H9 (cell line): Measurements from ENCODE around the gene BTBD7. TPM values are rescaled to one million over a fixed set of nuclear protein-coding genes. Genes with fewer than 3 reads are reported as not detected.

Experiments used
- DNase-seq: peaks from one replicate; pipeline ENCODE4 v3.0.0-alpha.2; 2017
- H2AFZ ChIP-seq: one replicate; pipeline ENCODE4 v1.6.1; 2013; ENCODE audit warnings: mild to moderate bottlenecking, low read length, control low read depth, moderate library complexity
- H2AK5ac ChIP-seq: 2 replicates; pipeline ENCODE4 v1.6.1; 2013; ENCODE audit warnings: low read length, control low read depth, mixed read lengths; ENCODE audit not compliant: insufficient read length
- H2BK120ac ChIP-seq: one replicate; pipeline ENCODE4 v1.6.1; 2013; ENCODE audit warnings: low read depth, mild to moderate bottlenecking, low read length, control low read depth, inconsistent platforms; ENCODE audit not compliant: poor library complexity, severe bottlenecking
- H2BK12ac ChIP-seq: 2 replicates; pipeline ENCODE4 v1.6.1; 2013; ENCODE audit warnings: low read length, control low read depth, mixed read lengths, low read depth; ENCODE audit not compliant: insufficient read length
- H2BK15ac ChIP-seq: 2 replicates; pipeline ENCODE4 v1.6.1; 2013; ENCODE audit warnings: low read depth, low read length, control low read depth
- H2BK20ac ChIP-seq: one replicate; pipeline ENCODE4 v1.6.1; 2013; ENCODE audit warnings: low read depth, mild to moderate bottlenecking, low read length, control low read depth, inconsistent platforms; ENCODE audit not compliant: poor library complexity, severe bottlenecking
- H2BK5ac ChIP-seq: 2 replicates; pipeline ENCODE4 v1.6.1; 2013; ENCODE audit warnings: low read length, control low read depth, mixed read lengths; ENCODE audit not compliant: insufficient read length
- H3K14ac ChIP-seq: 2 replicates; pipeline ENCODE4 v1.6.1; 2013; ENCODE audit warnings: low read length, control low read depth; ENCODE audit not compliant: insufficient read depth
- H3K18ac ChIP-seq: 2 replicates; pipeline ENCODE4 v1.6.1; 2013; ENCODE audit warnings: low read depth, mild to moderate bottlenecking, mixed read lengths, low read length, control low read depth; ENCODE audit not compliant: insufficient read length
- H3K23ac ChIP-seq: 2 replicates; pipeline ENCODE4 v1.6.1; 2013; ENCODE audit warnings: low read length, control low read depth, mixed read lengths, low read depth; ENCODE audit not compliant: insufficient read length
- H3K23me2 ChIP-seq: 2 replicates; pipeline ENCODE4 v1.6.1; 2013; ENCODE audit warnings: low read depth, mild to moderate bottlenecking, mixed read lengths, low read length, control low read depth; ENCODE audit not compliant: insufficient read length, poor library complexity, severe bottlenecking
- H3K27ac ChIP-seq: 2 replicates; pipeline ENCODE4 v1.5.1; 2013; ENCODE audit warnings: low read length, control low read depth, mixed read lengths, low read depth; ENCODE audit not compliant: insufficient read length
- H3K27me3 ChIP-seq: 2 replicates; pipeline ENCODE4 v1.6.1; 2013; ENCODE audit warnings: low read length, control low read depth, inconsistent platforms; ENCODE audit not compliant: insufficient read depth
- H3K4ac ChIP-seq: 2 replicates; pipeline ENCODE4 v1.6.1; 2013; ENCODE audit warnings: low read depth, mild to moderate bottlenecking, control low read depth, inconsistent platforms, low read length, moderate library complexity
- H3K4me1 ChIP-seq: 2 replicates; pipeline ENCODE4 v1.6.1; 2013; ENCODE audit warnings: low read length, control low read depth, inconsistent platforms; ENCODE audit not compliant: insufficient read depth
- H3K4me2 ChIP-seq: 2 replicates; pipeline ENCODE4 v1.6.1; 2013; ENCODE audit warnings: low read length, control low read depth, mixed read lengths; ENCODE audit not compliant: insufficient read length, insufficient read depth
- H3K56ac ChIP-seq: 2 replicates; pipeline ENCODE4 v1.6.1; 2013; ENCODE audit warnings: low read depth, mild to moderate bottlenecking, mixed read lengths, low read length, control low read depth; ENCODE audit not compliant: insufficient read length
- H3K79me1 ChIP-seq: 2 replicates; pipeline ENCODE4 v1.6.1; 2013; ENCODE audit warnings: low read depth, mild to moderate bottlenecking, moderate library complexity, low read length, control low read depth, inconsistent platforms; ENCODE audit not compliant: insufficient read depth, poor library complexity, severe bottlenecking
- H3K79me2 ChIP-seq: 2 replicates; pipeline ENCODE4 v1.6.1; 2013; ENCODE audit warnings: low read length, control low read depth, inconsistent platforms; ENCODE audit not compliant: insufficient read depth
- H3K9ac ChIP-seq: 2 replicates; pipeline ENCODE4 v1.6.1; 2013; ENCODE audit warnings: low read length, control low read depth, mixed read lengths; ENCODE audit not compliant: insufficient read length; ENCODE audit errors: extremely low read depth
- H3K9me3 ChIP-seq: one replicate; pipeline ENCODE4 v1.6.1; 2013; ENCODE audit warnings: low read depth, low read length, inconsistent platforms; ENCODE audit not compliant: control insufficient read depth
- H3T11ph ChIP-seq: one replicate; pipeline ENCODE4 v1.6.1; 2013; ENCODE audit warnings: mild to moderate bottlenecking, low read length, control low read depth, inconsistent platforms
- H4K20me1 ChIP-seq: one replicate; pipeline ENCODE4 v1.6.1; 2013; ENCODE audit not compliant: control insufficient read depth, insufficient read length, insufficient read depth
- H4K5ac ChIP-seq: 2 replicates; pipeline ENCODE4 v1.6.1; 2013; ENCODE audit warnings: low read depth, mild to moderate bottlenecking, mixed read lengths, low read length, control low read depth; ENCODE audit not compliant: insufficient read length
- H4K8ac ChIP-seq: replicated peaks from 2 replicates; pipeline ENCODE4 v1.6.1; 2013; ENCODE audit warnings: low read length, control low read depth, mixed read lengths, low read depth; ENCODE audit not compliant: insufficient read length
- H4K91ac ChIP-seq: 2 replicates; pipeline ENCODE4 v1.6.1; 2013; ENCODE audit warnings: low read depth, mild to moderate bottlenecking, moderate library complexity, mixed read lengths, low read length, control low read depth; ENCODE audit not compliant: insufficient read length
- H3K27ac Mint-ChIP-seq, 3 experiments: 2 replicates in 2 of 3; 3 replicates in 1 of 3; pipeline ENCODE4 v1.8.0; 2020 to 2021; ENCODE audit warnings: mixed read lengths in 3 of 3, mild to moderate bottlenecking in 1 of 3, moderate library complexity in 1 of 3
- H3K27me3 Mint-ChIP-seq: 2 replicates; pipeline ENCODE4 v1.8.0; 2021; ENCODE audit warnings: low read depth, mild to moderate bottlenecking, moderate library complexity, mixed read lengths
- H3K36me3 Mint-ChIP-seq, 3 experiments: 2 replicates in 2 of 3; 3 replicates in 1 of 3; pipeline ENCODE4 v1.8.0; 2020 to 2021; ENCODE audit warnings: low read depth in 3 of 3, mixed read lengths in 3 of 3; ENCODE audit not compliant: insufficient read depth in 1 of 3
- H3K4me1 Mint-ChIP-seq, 2 experiments: 2 replicates each; pipeline ENCODE4 v1.8.0; 2020; ENCODE audit warnings: mixed read lengths in 2 of 2
- H3K4me3 Mint-ChIP-seq, 2 experiments: 2 replicates in 1 of 2; 3 replicates in 1 of 2; pipeline ENCODE4 v1.8.0; 2020 to 2021; ENCODE audit warnings: mild to moderate bottlenecking in 2 of 2, mixed read lengths in 2 of 2, moderate library complexity in 1 of 2
- H3K9me3 Mint-ChIP-seq, 2 experiments: 2 replicates in 1 of 2; 3 replicates in 1 of 2; pipeline ENCODE4 v1.8.0; 2020; ENCODE audit warnings: mild to moderate bottlenecking in 2 of 2, mixed read lengths in 2 of 2, moderate library complexity in 1 of 2
- WGBS: extraction: QIAGEN DNeasy Blood & Tissue Kit; methylation state at CpG from one replicate; pipeline ENCODE4 v1.1.7; 2013; ENCODE audit warnings: missing lambda C conversion rate, low lambda C conversion rate, mixed read lengths; ENCODE audit not compliant: insufficient read length; ENCODE audit errors: extremely low coverage; 5-methylcytosine and 5-hydroxymethylcytosine counted together
- total RNA-seq: library from RNA; stranded (reverse); gene quantifications from 2 replicates; pipeline ENCODE4 v1.2.1, GENCODE V29; 2021
- TF ChIP-seq, protein P1 (sequence below): fragments of 200-600 bp; sonication (generic); conservative IDR thresholded peaks from 3 replicates; pipeline ENCODE4 v1.8.0; 2021; ENCODE audit warnings: antibody characterized with exemption, mild to moderate bottlenecking

The BTBD7 gene
- total RNA-seq, 1 experiment from 2014 or later: 44.1 TPM

DNA sequence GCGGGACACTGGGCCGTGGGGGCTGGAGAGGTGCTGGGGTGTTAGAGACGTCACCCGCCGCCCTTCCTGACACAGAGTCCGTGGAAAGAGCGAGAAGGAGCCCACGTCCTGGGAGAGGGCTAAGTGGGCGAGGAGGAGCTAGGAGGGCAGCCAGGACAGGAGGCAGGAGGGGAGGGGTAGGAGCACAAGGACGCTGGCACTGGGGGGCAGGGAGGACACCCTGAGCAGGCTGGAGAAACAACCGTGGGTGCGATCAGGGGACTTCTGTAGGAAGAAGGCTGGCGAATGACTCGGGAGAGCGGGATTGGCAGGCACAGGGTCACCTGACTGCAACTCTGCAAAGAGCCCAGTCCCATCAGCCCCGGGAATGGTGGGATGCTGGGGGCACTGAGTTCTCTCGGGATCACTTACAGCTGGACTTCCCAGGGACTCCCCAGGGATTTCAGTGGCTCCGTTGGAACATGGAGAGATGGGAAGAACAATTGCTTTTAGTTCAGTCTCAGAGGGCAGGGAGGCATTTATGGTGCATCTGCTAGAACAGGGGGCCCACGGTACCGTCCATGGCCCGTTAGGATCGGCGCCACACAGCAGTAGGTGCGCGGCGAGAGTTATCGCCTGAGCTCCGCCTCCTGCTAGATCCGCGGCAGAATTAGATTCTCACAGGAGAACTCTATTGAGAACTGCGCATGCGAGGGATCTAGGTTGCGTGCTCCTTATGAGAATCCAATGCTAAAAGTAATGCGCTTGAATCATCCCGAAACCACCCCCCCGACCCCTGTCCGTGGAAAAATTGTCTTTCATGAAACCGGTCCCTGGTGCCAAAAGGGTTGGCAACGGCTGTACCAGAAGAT is 101.5 kb downstream of the BTBD7 start:
- no peak overlapping the region for H3K27ac ChIP-seq
- no peak for DNase-seq
- no peak overlapping the region for H2BK20ac ChIP-seq

More for the DNA sequence above, 101.5 kb downstream of the BTBD7 start:
- no peaks in the 10 kb centered on the region for H3K27me3 Mint-ChIP-seq
- no peaks in the 10 kb centered on the region for H3K79me2 ChIP-seq
- no peaks in the 10 kb centered on the region for H3K23me2 ChIP-seq
- H3K18ac ChIP-seq: no peak overlapping the region
- H4K20me1 ChIP-seq: no peaks in the 10 kb centered on the region
- no peaks in the 10 kb centered on the region for H3K9me3 ChIP-seq
- H3K79me1 ChIP-seq: no peaks in the 10 kb centered on the region
- H3K9ac ChIP-seq: no peak overlapping the region
- H3K4ac ChIP-seq: no peak overlapping the region
- H3K9me3 Mint-ChIP-seq: no peaks in the 10 kb centered on the region
- peaks cover 11 to 25% (median 19%) of the 10 kb centered on the region in 3 experiments; a peak in 6 of 7 replicates for H3K36me3 Mint-ChIP-seq
- no peaks in the 10 kb centered on the region for H3K4me1 ChIP-seq
- no peak overlapping the region for H3K56ac ChIP-seq
- no peak overlapping the region for H4K91ac ChIP-seq
- H2AK5ac ChIP-seq: no peak overlapping the region
- H3K4me1 Mint-ChIP-seq: peaks cover 2 to 8% of the 10 kb centered on the region in 2 experiments; a peak in 3 of 4 replicates
- no peak overlapping the region for H2BK12ac ChIP-seq
- no peak overlapping the region for H2BK120ac ChIP-seq
- no peaks in the 10 kb centered on the region for H3K27me3 ChIP-seq
- H3K23ac ChIP-seq: no peak overlapping the region
- peak overlapping the region in 1 of 3 experiments; percentile 81; a peak in 2 of 7 replicates for H3K27ac Mint-ChIP-seq
- WGBS: no CpG with 5 or more reads among the region's 39 CpGs
- H4K5ac ChIP-seq: no peak overlapping the region
- H3T11ph ChIP-seq: no peak overlapping the region
- no peak overlapping the region for H4K8ac ChIP-seq
- no peak overlapping the region for H2BK15ac ChIP-seq
- H3K14ac ChIP-seq: no peak overlapping the region; the same call in 1 of the 2 replicates
- H3K4me2 ChIP-seq: no peak overlapping the region
- H2AFZ ChIP-seq: no peak overlapping the region
- H2BK5ac ChIP-seq: no peak overlapping the region
- TF ChIP-seq, protein P1, sequence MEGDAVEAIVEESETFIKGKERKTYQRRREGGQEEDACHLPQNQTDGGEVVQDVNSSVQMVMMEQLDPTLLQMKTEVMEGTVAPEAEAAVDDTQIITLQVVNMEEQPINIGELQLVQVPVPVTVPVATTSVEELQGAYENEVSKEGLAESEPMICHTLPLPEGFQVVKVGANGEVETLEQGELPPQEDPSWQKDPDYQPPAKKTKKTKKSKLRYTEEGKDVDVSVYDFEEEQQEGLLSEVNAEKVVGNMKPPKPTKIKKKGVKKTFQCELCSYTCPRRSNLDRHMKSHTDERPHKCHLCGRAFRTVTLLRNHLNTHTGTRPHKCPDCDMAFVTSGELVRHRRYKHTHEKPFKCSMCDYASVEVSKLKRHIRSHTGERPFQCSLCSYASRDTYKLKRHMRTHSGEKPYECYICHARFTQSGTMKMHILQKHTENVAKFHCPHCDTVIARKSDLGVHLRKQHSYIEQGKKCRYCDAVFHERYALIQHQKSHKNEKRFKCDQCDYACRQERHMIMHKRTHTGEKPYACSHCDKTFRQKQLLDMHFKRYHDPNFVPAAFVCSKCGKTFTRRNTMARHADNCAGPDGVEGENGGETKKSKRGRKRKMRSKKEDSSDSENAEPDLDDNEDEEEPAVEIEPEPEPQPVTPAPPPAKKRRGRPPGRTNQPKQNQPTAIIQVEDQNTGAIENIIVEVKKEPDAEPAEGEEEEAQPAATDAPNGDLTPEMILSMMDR: no peak
- H3K4me3 Mint-ChIP-seq: no peak overlapping the region
